ENCODE data around the gene KEL.

- TF ChIP-seq EZH2 (IDR thresholded peaks at IDR 0.05; ENCODE audit: borderline replicate concordance, low read depth, low read length, severe bottlenecking) (no peak), CTCF (IDR thresholded peaks at IDR 0.05; ENCODE audit: borderline replicate concordance, extremely low read depth, low read length, poor library complexity, severe bottlenecking) (no peak)
Measured at GRCh38 chr7:142894985-142895593, 67.1 kb downstream of the KEL start.
